Heart left ventricle (tissue), 13 donors: ENCODE results near the gene BNIP3.

Experiments
- CTCF ChIP-seq, 12 donors: fragments of 200-600 bp; sonication (generic) in 4 of 12; IDR thresholded peaks; one replicate each; pipeline versions ENCODE4 v1.5.0 to v1.8.0; 2018 to 2022; ENCODE audit warnings: antibody characterized with exemption in 12 of 12, mild to moderate bottlenecking in 5 of 12
- POLR2A ChIP-seq, 2 donors: fragments of 450-650 bp; IDR thresholded peaks; one replicate each; pipeline ENCODE4 v1.6.1; 2017; ENCODE audit warnings: antibody characterized with exemption in 2 of 2, mild to moderate bottlenecking in 2 of 2, moderate library complexity in 2 of 2
- donor health status: ischemic (EF 13 %, LVEDD 7.1; RV severe dilation, severe dysfunction).
- donor health status: DM: no; HTN: yes; CAD: no.
- donor health status: DM: no; HTN: no; CAD: no.
- donor health status: ischemic (EF 25% LVEDD 6.9; RV normal size, moderate dysfunction).
- donor health status: ischemic (EF 25% LVEDD 5.7; RV mildly dilated, moderate dysfunction).
- donor health status: ischemic (EF 35%, LVEDD 5.7; RV mildly dilated, moderate dysfunction).
- donor health status: nonischemic (EF 11% LVEDD 7.7; RV severe dilation, severe dysfunction).
- donor health status: DM: yes; HTN: yes; CAD: no.
- donor health status: PGD.
- donor health status: ischemic (EF 29% LVEDD 5.4; RV normal size, mild dysfunction).
- donor health status: nonischemic (EF 23%, LVEDD 6.1; RV moderate dilation, normal function).

- TF ChIP-seq POLR2A (IDR thresholded peaks at IDR 0.05), result no peak
- no peak for TF ChIP-seq CTCF (IDR thresholded peaks at IDR 0.05)
These were observed 9.2 kb downstream of the BNIP3 start for GRCh38 chr10:131972474-131973071.
